Activated naive CD8-positive, alpha-beta T cell treated with anti-CD3 and anti-CD28 coated beads for 36 hours (primary cell): ENCODE measurements around the gene COBL. TPM values are rescaled to one million over a fixed set of nuclear protein-coding genes. Genes with fewer than 3 reads are reported as not detected.

Source experiments
- DNase-seq: peaks from one replicate; pipeline ENCODE4 v3.0.0; 2021
- H3K27ac Mint-ChIP-seq: one replicate; pipeline ENCODE4 v1.8.0; 2022; ENCODE audit warnings: mild to moderate bottlenecking, moderate library complexity, mixed read lengths
- H3K27me3 Mint-ChIP-seq: one replicate; pipeline ENCODE4 v1.8.0; 2022; ENCODE audit warnings: mild to moderate bottlenecking, mixed read lengths
- H3K36me3 Mint-ChIP-seq: one replicate; pipeline ENCODE4 v1.8.0; 2021; ENCODE audit warnings: mild to moderate bottlenecking, mixed read lengths
- H3K4me1 Mint-ChIP-seq: one replicate; pipeline ENCODE4 v1.8.0; 2021; ENCODE audit warnings: mixed read lengths
- H3K4me3 Mint-ChIP-seq: one replicate; pipeline ENCODE4 v1.8.0; 2022; ENCODE audit warnings: mild to moderate bottlenecking, moderate library complexity, mixed read lengths
- H3K9me3 Mint-ChIP-seq: one replicate; pipeline ENCODE4 v1.8.0; 2022; ENCODE audit warnings: mixed read lengths
- total RNA-seq, 2 experiments: library from RNA; stranded (reverse); gene quantifications; one replicate each; pipeline ENCODE4 v1.2.3, GENCODE V29; 2021

Gene COBL
- total RNA-seq, result not detected

- Mint-ChIP-seq H3K36me3 (no peaks in the 10 kb centered on the region), H3K4me1 (peaks cover 3% of the 10 kb centered on the region), H3K9me3 (no peaks in the 10 kb centered on the region), H3K27ac (no peak within 1 kb of the TSS), H3K27me3 (peaks cover 56% of the 10 kb centered on the region), H3K4me3 (peak within 1 kb of the TSS; percentile 45)
- DNase-seq, result peak; percentile 4
Measured at GRCh38 chr7:51316666-51317581, at the start of gene COBL. Gene COBL (minus strand): TSS chr7:51316809. CDS start chr7:51316633, 176 bp downstream.

DNA sequence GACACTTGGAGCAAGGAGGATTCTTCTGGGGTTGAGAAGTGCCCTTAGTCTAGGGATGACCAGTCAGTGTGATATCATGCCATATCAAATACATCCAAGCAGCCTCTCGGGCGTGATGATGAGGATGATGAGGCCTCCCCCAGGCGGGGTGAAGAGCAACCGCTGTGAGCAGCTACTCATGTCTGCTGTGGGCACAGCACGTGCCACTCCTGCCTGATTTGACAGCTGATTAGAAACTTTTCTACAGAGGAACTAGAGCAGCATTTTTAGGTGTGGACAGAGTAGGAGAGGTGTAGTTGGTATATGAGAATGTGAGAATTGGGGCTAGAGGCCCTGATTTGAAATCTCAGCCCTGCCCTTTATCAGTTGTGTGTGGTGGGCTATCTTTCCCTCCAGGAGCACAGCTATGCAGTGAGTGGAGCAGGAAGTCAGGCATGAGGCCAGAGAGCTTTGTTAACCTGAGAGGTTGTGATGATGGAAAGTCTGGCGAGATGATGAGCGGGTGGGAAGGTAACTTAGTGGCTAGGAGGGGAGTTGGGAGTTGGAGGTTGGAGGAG is 49.6 kb upstream of the COBL start:
- no peak overlapping the region for H3K4me3 Mint-ChIP-seq
- H3K36me3 Mint-ChIP-seq, result no peaks in the 10 kb centered on the region
- H3K9me3 Mint-ChIP-seq, result peaks cover 2% of the 10 kb centered on the region
- no peak for DNase-seq
- no peak overlapping the region for H3K27ac Mint-ChIP-seq
- H3K27me3 Mint-ChIP-seq, result peaks cover 3% of the 10 kb centered on the region
- H3K4me1 Mint-ChIP-seq, result no peaks in the 10 kb centered on the region

DNA sequence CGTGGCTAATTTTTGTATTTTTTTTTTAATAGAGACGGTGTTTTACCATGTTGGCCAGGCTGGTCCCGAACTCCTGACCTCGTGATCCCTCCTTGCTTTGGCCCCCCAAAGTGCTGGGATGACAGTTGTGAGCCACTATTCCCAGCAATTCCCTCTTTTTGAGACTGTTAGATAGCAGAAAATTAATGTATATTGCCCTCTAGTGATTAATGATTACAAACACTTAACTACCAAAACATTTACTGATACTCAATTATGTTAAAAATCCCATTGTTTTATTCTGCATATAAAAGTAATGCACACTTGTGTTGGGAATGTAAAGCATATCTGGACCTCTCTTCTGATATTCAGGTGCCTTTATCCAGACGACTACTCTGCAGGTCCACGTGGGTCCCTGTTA is 41.2 kb upstream of the COBL start:
- DNase-seq, result no peak
- no peaks in the 10 kb centered on the region for H3K27me3 Mint-ChIP-seq
- no peak overlapping the region for H3K27ac Mint-ChIP-seq
- peaks cover 2% of the 10 kb centered on the region for H3K9me3 Mint-ChIP-seq
- H3K4me1 Mint-ChIP-seq, result no peaks in the 10 kb centered on the region
- H3K36me3 Mint-ChIP-seq, result no peaks in the 10 kb centered on the region
- no peak overlapping the region for H3K4me3 Mint-ChIP-seq

DNA sequence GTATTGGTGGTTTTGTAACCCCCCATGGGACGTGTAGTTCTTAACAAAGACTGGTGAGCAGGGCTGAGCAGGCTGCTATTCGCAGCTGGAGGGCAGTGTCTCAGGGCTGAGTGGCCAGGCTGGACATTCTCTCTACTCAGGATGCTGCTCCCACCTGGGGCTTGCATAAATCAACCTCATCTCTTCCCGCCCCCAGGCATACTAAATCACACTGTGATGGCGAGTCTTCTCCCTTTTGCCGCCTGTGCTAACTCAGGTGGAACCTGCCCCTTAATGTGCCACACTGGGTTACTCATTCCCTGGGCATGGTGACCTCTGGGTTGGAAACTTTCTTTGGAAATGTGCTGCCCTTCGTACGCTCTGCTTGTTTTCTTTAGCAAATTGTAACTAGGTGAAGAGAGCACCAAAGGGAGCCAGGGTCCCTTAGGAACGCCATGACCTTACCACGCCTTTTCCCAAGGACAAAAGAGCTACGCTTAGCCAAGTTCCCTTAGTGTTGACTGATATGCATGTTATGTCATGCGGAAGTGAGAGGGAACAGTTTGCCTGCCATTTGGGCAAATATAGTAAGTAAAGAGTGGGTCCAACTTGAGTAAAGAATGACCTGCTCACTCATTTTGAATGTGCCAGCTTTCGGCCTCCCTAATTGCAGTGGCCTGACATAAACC is 40.4 kb upstream of the COBL start:
- Mint-ChIP-seq H3K36me3 (no peaks in the 10 kb centered on the region), H3K27ac (no peak overlapping the region), H3K9me3 (no peaks in the 10 kb centered on the region), H3K4me1 (no peaks in the 10 kb centered on the region), H3K4me3 (no peak overlapping the region), H3K27me3 (no peaks in the 10 kb centered on the region)
- DNase-seq, result no peak

GRCh38 chr7:51354897-51355296 is 38.3 kb upstream of the COBL start:
- H3K4me1 Mint-ChIP-seq, result no peaks in the 10 kb centered on the region
- H3K27me3 Mint-ChIP-seq, result no peaks in the 10 kb centered on the region
- peak; percentile 3 for DNase-seq
- no peaks in the 10 kb centered on the region for H3K9me3 Mint-ChIP-seq
- H3K27ac Mint-ChIP-seq, result no peak overlapping the region
- H3K4me3 Mint-ChIP-seq, result no peak overlapping the region
- H3K36me3 Mint-ChIP-seq, result no peaks in the 10 kb centered on the region

GRCh38 chr7:51354434-51354833 is 37.8 kb upstream of the COBL start:
- no peaks in the 10 kb centered on the region for H3K9me3 Mint-ChIP-seq
- no peak overlapping the region for H3K4me3 Mint-ChIP-seq
- no peaks in the 10 kb centered on the region for H3K4me1 Mint-ChIP-seq
- H3K27me3 Mint-ChIP-seq, result no peaks in the 10 kb centered on the region
- H3K27ac Mint-ChIP-seq, result no peak overlapping the region
- DNase-seq, result no peak
- no peaks in the 10 kb centered on the region for H3K36me3 Mint-ChIP-seq

GRCh38 chr7:51352174-51353100 is 35.8 kb upstream of the COBL start:
- no peaks in the 10 kb centered on the region for H3K9me3 Mint-ChIP-seq
- H3K36me3 Mint-ChIP-seq, result no peaks in the 10 kb centered on the region
- DNase-seq, result no peak
- H3K27me3 Mint-ChIP-seq, result no peaks in the 10 kb centered on the region
- no peak overlapping the region for H3K27ac Mint-ChIP-seq
- no peak overlapping the region for H3K4me3 Mint-ChIP-seq
- H3K4me1 Mint-ChIP-seq, result no peaks in the 10 kb centered on the region

DNA sequence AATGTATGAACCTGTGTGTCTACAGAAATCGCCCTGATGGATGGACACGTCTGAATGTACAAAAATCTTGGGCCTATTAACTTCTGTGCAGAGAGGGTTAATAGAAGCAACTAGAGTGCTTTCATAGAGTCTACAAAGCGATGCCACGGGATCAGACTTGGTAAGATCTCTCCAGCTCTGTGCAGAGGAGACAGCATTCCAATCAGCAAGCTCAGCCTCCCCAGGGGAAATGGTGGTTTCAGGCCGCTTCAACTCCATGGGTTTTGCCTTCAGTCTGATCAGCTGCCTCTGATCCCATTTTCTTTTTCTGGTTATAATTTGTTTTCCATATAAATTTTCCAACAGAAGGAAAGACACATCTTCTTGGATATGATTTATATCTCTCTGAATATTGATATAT is 35.1 kb upstream of the COBL start:
- no peak overlapping the region for H3K4me3 Mint-ChIP-seq
- no peaks in the 10 kb centered on the region for H3K9me3 Mint-ChIP-seq
- H3K27ac Mint-ChIP-seq, result no peak overlapping the region
- DNase-seq, result no peak
- H3K4me1 Mint-ChIP-seq, result no peaks in the 10 kb centered on the region
- H3K36me3 Mint-ChIP-seq, result no peaks in the 10 kb centered on the region
- H3K27me3 Mint-ChIP-seq, result no peaks in the 10 kb centered on the region

DNA sequence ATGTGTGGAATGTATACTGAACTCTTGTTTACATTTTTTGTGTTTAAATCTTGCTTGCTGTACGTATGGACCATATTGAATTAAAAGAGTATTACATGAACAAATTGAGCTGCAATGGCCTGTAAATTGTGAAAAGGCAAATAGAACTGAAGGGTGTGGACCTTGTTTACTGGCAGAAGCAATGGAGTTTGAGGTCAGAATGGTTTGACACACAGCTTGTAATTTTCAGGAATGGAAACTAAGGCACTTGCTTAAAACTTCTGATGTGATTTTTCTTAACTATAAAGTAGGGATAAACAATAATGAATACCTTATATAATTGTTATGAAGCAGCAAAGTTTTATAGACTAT is 33.9 kb upstream of the COBL start:
- no peaks in the 10 kb centered on the region for H3K4me1 Mint-ChIP-seq
- H3K9me3 Mint-ChIP-seq, result no peaks in the 10 kb centered on the region
- no peaks in the 10 kb centered on the region for H3K36me3 Mint-ChIP-seq
- H3K4me3 Mint-ChIP-seq, result no peak overlapping the region
- no peaks in the 10 kb centered on the region for H3K27me3 Mint-ChIP-seq
- no peak overlapping the region for H3K27ac Mint-ChIP-seq
- DNase-seq, result no peak

DNA sequence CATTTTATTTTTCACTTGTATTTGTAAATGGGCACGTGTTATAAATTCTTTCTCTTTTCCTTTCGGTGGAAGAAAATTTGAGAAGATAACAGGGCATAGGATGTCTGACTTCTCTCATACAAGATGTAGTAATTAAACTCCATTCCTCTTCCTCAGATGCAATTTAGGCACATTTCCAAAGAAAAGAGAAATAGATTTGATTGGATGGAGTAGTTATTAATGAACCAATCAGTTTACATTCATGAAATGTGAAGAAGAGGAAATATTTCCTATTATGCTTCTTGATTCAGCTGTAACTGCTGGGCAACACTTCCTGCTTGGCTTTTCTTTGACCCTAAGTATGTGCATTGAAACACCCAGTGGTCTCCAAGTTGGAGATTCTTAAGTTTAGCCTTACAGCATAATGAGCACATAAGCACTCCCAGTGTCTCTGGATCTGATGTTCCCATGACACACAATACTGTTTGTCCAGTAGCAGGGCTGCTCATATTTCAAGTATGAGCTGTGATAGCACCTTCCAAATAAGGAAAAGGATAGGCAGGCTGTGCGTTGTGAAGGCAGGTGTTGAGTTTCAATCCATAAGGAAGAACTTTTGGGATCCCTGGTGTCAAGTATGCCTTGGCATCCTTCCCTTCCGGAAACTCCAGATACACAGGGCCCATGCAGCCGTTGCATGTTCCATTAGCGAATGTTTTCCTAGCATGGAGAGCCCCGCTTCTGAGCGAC is 33.4 kb upstream of the COBL start:
- Mint-ChIP-seq H3K9me3 (no peaks in the 10 kb centered on the region), H3K27ac (no peak overlapping the region), H3K4me3 (no peak overlapping the region), H3K4me1 (no peaks in the 10 kb centered on the region), H3K36me3 (no peaks in the 10 kb centered on the region), H3K27me3 (no peaks in the 10 kb centered on the region)
- no peak for DNase-seq

- no peaks in the 10 kb centered on the region for H3K27me3 Mint-ChIP-seq
- H3K27ac Mint-ChIP-seq, result no peak overlapping the region
- no peak for DNase-seq
- H3K9me3 Mint-ChIP-seq, result no peaks in the 10 kb centered on the region
- no peak overlapping the region for H3K4me3 Mint-ChIP-seq
- H3K36me3 Mint-ChIP-seq, result no peaks in the 10 kb centered on the region
- H3K4me1 Mint-ChIP-seq, result no peaks in the 10 kb centered on the region
Measured at GRCh38 chr7:51346126-51346525, 29.5 kb upstream of the COBL start.

- H3K4me3 Mint-ChIP-seq, result no peak overlapping the region
- no peaks in the 10 kb centered on the region for H3K4me1 Mint-ChIP-seq
- H3K36me3 Mint-ChIP-seq, result no peaks in the 10 kb centered on the region
- DNase-seq, result no peak
- H3K27ac Mint-ChIP-seq, result no peak overlapping the region
- no peaks in the 10 kb centered on the region for H3K9me3 Mint-ChIP-seq
- no peaks in the 10 kb centered on the region for H3K27me3 Mint-ChIP-seq
Measured at GRCh38 chr7:51344406-51345138, 28.0 kb upstream of the COBL start.

- no peak for DNase-seq
- H3K4me3 Mint-ChIP-seq, result no peak overlapping the region
- no peaks in the 10 kb centered on the region for H3K27me3 Mint-ChIP-seq
- H3K4me1 Mint-ChIP-seq, result no peaks in the 10 kb centered on the region
- H3K9me3 Mint-ChIP-seq, result no peaks in the 10 kb centered on the region
- H3K36me3 Mint-ChIP-seq, result no peaks in the 10 kb centered on the region
- H3K27ac Mint-ChIP-seq, result no peak overlapping the region
Measured at GRCh38 chr7:51340936-51341335, 24.3 kb upstream of the COBL start.
